Stimulated activated CD8-positive, alpha-beta memory T cell treated with anti-CD3 and anti-CD28 coated beads, Interleukin-12 subunit alpha, Interleukin-12 subunit beta, amount 100 ng/mL, for 4 hours (primary cell): Measurements from ENCODE around the gene RHOV.
A peak's percentile ranks its signal among the peaks of the same experiment; 100 is the strongest.

Experiments
- DNase-seq: peaks from one replicate; pipeline ENCODE4 v3.0.0-alpha.2; 2020; ENCODE audit warnings: low read depth

Gene RHOV

GRCh38 chr15:40904552-40905201, 30.6 kb upstream of the RHOV start:
- no peak for DNase-seq

DNA sequence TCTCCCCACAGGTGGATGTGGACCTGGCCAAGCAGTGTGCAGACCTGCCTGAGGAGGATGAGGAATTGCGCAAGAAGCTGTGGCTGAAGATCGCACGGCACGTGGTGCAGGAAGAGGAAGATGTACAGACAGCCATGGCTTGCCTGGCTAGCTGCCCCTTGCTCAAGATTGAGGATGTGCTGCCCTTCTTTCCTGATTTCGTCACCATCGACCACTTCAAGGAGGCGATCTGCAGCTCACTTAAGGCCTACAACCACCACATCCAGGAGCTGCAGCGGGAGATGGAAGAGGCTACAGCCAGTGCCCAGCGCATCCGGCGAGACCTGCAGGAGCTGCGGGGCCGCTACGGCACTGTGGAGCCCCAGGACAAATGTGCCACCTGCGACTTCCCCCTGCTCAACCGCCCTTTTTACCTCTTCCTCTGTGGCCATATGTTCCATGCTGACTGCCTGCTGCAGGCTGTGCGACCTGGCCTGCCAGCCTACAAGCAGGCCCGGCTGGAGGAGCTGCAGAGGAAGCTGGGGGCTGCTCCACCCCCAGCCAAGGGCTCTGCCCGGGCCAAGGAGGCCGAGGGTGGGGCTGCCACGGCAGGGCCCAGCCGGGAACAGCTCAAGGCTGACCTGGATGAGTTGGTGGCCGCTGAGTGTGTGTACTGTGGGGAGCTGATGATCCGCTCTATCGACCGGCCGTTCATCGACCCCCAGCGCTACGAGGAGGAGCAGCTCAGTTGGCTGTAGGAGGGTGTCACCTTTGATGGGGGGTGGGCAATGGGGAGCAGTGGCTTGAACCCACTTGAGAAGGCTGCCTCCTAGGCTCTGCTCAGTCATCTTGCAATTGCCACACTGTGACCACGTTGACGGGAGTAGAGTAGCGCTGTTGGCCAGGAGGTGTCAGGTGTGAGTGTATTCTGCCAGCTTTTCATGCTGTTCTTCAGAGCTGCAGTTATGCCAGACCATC, 28.8 kb upstream of the RHOV start:
- DNase-seq, result no peak

- no peak for DNase-seq
Observed at GRCh38 chr15:40901053-40901443, 27.0 kb upstream of the RHOV start.

- DNase-seq, result no peak
Observed at GRCh38 chr15:40900256-40901052, 26.4 kb upstream of the RHOV start.

- DNase-seq, result no peak
Observed at GRCh38 chr15:40899536-40900207, 25.6 kb upstream of the RHOV start.

DNA sequence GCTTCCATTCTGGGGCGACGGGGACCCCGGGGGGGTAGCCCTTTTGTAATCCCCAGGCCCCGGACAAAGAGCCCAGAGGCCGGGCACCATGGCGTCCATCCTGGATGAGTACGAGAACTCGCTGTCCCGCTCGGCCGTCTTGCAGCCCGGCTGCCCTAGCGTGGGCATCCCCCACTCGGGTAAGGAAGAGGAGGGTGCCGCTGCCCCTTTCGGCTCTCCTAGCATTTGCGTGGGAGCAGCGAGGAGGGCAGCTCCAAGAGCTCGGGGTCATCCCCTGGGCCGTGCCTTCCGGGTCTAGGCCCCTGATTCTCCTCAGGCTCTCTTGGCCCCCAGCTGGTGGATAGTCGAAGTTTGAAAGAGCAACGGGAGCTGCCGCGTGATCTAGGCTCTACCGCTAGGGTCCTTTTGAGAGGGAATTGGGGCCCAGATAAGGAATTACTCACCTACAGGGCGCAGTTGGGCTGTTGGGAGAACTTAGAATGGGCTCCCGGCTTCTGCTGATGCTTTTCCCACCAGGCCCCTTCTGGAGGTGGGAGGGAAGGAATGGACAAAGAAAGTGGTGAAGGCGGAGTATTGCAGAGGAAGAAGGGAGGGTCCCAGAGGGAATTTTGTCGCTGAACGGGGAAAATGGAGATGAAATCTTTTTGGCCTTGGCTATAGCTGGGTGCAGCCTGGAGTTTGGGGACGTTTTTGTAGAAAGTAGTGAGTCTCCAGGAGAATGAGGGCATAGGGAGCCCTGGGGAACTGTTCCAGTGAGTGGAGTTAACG, 20.8 kb upstream of the RHOV start:
- DNase-seq, result no peak

DNA sequence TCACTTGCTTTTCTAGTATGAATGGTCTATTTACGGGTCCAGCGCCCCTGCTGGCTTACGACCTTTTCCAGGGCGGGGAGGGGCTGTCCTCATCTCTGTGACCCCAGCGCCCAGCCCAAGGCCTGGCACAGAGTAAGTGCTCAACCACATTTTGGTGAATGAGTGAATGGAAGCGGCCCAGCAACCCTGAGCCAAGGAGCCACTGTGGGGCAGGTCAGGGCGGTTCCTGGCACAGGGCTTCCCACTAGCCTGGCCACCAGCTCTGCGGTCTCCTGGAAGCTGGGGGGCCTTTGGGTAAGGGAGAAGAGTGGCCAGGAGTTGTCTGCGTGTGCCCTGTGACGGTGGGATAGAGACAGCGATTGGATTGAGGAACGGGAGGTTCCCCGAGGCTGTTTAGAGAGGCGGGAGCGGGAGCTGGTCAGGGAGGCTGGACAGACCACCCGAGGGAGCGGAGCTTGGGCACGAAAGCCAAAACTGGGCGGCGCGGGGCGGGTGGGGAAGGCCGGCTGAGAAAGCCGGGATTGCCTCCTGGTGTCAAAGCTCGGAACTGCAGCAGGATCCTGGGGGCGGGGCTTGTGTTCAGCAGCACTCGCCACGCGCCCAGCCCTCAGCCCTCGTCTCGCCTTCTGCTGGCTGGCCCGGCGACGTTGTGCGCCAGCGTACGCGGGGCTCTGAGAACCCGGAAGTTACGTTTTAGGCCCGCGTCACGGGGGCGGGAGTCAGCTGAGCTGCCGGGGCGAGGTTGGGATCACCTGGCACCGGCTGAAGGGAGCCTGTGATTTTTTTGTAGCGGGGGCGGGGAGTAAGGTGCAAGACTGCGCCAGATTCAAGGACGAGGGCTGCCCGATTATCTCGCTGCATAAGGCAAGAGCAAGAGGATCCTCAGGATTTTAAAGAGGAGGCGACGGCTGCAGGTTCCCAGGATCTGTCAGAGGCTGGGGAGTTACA, 20.0 kb upstream of the RHOV start, which contains the start of gene VPS18:
Gene VPS18, plus strand, starts transcription at position 718 of the 948 bp plus-strand sequence. CDS start 319 bp downstream, outside the sequence.
- peak; percentile 97 for DNase-seq

DNA sequence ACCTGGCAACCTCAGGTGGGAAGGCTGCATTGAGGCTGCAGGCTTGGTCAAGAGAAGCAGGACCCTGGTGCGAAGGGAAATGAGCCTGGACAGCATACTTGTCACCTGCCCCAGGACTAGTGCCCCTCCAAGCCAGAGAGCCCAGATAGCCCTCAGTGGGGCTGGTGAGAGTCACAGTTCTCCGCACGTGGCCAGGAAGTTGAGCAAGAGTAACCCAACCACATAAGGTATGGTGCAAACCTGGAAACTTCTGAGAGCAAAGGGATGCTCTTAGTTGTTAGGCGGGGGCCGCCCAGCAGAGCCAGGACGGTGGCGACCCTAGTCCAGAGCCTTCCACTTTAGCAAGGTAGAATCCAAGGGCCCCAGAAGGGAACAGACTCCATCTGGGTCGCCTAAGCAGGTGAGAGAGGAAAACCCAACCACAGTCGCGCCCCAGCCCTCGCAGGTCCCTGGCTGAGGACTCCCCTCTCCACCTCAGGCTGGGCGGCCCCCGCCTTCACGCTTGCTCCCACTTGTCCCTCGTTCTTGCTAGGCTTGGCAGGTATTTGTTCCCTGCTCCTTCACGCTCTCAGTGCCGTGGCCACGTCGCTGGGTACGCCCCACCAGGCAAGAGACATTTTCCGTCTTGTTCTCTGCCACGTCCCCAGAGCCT, 19.1 kb upstream of the RHOV start:
- no peak for DNase-seq

- DNase-seq, result no peak
Observed at GRCh38 chr15:40892447-40893012, 18.5 kb upstream of the RHOV start.

DNA sequence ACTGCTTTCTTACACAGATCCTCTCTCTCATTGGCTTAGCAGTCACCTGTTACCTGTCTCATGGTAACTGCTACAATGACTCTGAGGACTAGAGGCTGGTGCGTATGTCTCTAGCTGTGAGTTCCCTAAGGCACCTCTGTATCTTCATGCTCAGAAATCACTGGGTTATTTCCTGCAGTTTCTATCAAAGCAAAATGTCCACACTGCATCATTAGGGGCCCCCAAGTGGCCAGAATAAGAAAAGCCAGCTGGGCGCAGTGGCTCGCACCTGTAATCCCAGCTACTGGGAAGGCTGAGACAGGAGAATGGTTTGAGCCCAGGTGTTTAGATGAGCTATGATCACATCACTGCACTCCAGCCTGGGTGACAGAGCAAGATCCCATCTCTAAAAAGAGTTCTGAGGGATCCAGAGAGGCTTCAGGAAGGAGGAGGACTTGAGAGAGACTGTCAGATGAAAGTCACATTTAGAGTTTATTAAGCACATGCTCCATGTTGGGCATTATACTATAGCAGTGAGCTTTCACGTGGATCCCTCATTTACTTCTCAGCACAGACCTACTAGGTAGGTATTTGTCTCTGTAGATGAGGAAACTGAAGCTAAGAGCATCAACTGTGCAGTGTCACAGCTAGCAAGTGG, 17.9 kb upstream of the RHOV start:
- no peak for DNase-seq

- no peak for DNase-seq
Observed at GRCh38 chr15:40891138-40891537, 17.1 kb upstream of the RHOV start.

DNA sequence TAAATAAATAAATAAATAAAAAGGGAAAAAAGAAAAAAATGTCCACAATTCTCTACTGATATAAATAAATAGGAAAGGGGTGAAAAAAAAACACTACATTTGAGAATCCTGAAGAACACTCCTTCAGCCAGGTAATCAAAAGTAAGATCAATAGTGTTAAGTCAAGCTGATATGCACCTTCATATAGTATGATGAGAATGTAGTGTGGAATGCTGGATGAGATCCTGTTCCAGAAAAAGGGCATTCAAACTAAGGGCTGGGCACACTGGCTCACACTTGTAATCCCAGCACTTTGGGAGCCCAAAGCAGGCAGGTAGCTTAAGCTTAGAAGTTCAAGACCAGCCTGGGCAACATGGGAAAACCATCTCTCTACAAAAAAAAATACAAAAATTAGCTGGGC, 15.1 kb upstream of the RHOV start:
- DNase-seq, result no peak

GRCh38 chr15:40886586-40886985, 12.6 kb upstream of the RHOV start:
- no peak for DNase-seq

DNA sequence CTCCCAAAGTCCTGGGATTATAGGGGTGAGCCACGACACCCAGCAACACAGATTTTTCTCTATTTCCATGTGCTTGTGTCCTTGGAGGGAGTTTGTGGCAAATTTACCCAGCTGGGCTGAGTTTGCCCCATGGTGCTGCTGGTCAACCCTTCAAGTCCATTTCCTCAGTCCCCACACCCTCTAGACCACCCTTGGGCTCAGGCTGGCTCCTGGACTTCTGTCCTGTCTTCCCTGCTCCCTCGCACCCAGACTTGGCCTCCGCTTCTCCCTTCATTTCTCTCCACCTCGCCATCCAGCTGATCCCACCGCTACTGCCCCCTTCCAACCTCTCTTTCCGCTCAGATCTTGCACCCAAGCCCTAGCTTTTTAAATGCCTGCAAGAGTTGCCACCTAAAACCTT, 7.3 kb upstream of the RHOV start:
- DNase-seq, result no peak

GRCh38 chr15:40879609-40880008, 5.6 kb upstream of the RHOV start:
- DNase-seq, result no peak

- DNase-seq, result no peak
Observed at GRCh38 chr15:40878785-40879184, 4.8 kb upstream of the RHOV start.

DNA sequence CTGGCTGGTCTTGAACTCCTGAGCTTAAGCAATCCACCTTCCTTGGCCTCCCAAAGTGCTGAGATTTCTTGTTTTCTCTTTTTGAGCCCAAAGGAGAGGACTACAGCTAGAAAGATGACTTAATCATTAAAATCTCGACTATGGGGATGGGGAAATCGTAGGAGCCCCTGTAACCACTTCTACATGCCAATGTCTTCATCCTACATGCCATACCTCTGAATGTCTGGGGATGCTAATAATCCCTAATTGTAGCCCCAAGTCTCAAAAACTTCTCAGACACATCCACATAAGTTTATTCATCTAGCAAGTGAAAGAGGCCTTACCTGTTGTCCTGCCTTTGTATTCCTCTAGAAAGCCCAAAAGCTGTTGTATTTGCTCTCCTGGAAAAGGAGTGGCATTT, 3.7 kb upstream of the RHOV start:
- no peak for DNase-seq

DNA sequence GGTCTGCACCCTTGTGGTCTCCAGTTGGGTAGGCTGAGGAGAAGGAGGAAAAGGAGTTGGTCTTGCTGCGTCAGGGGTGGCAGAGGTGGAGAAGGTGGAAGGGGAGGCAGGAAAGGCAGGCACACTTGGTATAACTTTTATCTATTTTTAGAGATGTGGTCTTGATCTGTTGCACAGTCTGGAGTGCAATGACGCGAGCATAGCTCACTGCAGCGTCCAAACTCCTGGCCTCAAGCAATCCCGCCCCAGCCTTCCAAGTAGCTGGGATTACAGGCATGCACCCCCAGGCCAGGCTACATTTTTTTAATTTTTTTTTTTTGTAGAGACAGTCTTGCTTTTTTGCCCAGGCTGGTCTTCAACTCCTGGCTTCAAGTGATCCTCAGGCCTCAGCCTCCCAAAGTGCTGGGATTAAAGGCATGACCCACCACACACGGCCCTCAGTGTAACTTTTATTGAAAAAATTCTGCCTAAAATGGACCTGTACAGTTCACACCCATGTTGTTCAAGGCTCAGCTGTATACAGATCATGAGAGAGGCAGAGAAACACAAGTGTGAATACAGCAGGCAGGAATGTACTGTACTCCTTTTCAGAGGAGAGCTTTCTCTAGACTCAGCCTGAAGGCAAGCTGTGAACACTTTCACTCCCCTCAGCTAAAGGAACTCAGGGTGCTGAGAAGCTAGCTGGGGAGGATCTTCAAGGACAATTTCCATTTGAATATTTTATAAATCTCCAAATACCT, 2.1 kb upstream of the RHOV start:
- no peak for DNase-seq
